ENCODE results near the gene BTBD1. TPM values are rescaled to one million over a fixed set of nuclear protein-coding genes. Genes with fewer than 3 reads are reported as not detected.

The BTBD1 gene
- total and polyA plus RNA-seq, 2 donors (not counting 3 experiments of a cell fraction or from before 2014, with no cell fraction given), result 30.8 to 58.0 TPM

- Histone ChIP-seq H4K20me1 (replicated peaks; ENCODE audit: control insufficient read depth, extremely low read depth, insufficient read depth, low read length) (no peaks in the 10 kb centered on the region), H3K9me3 (replicated peaks; ENCODE audit: control insufficient read depth, insufficient read depth, low read length) (no peaks in the 10 kb centered on the region), H3K36me3 (ENCODE audit: control insufficient read depth in 2 of 2, extremely low read depth in 1 of 2, insufficient read depth in 2 of 2, low read length in 2 of 2) (peaks cover 6 to 7% of the 10 kb centered on the region in 2 experiments), H3K79me2 (ENCODE audit: control insufficient read depth, insufficient read depth, low read length) (peaks cover 11% of the 10 kb centered on the region), H3K4me2 (ENCODE audit: insufficient read depth, low read length) (peak overlapping the region; percentile 49), H3K4me1 (ENCODE audit: control insufficient read depth, extremely low read depth, insufficient read depth, low read length) (peaks cover 19% of the 10 kb centered on the region), H3K27me3 (ENCODE audit: control insufficient read depth in 2 of 2, insufficient read depth in 2 of 2, low read length in 2 of 2) (no peaks in the 10 kb centered on the region), H3K9me1 (replicated peaks; ENCODE audit: control insufficient read depth, extremely low read depth, insufficient read depth, low read length) (no peaks in the 10 kb centered on the region), H2AFZ (ENCODE audit: low read depth, low read length) (peak overlapping the region; percentile 83), H3K4me3 (replicated peaks in 1 of 3; ENCODE audit: insufficient read depth in 1 of 3, low read depth in 1 of 3, low read length in 3 of 3) (peak overlapping the region in 2 of 3 experiments; percentile 87 to 100), H3K27ac (ENCODE audit: insufficient read depth, low read depth, low read length) (peak overlapping the region; percentile 64), H3K9ac (replicated peaks; ENCODE audit: extremely low read depth, insufficient read depth, low read length) (peak overlapping the region; percentile 66)
- intact Hi-C loops (cut with micrococcal nuclease) (loop anchor here (5.0 to 10.0 kb wide), 3 partner anchors 270 to 553 kb away; partner anchors contain the start of genes BNC1 and RPS17), dilution Hi-C loops (cut with MboI; ENCODE audit: extremely low pct_ligation_motif_present, low sequenced_read_pairs) (no loop called here)
- POLR2A ChIA-PET, result interaction anchor here (1.1 kb wide), 2 partner anchors 26 to 97 kb away, joined by 3 to 4 read pairs; partner anchors contain the start of gene RAMAC
- no TSS peak for BruUV-seq (replicated peaks)
- CTCF ChIA-PET, result interaction anchor here (1.2 to 3.5 kb wide), 21 partner anchors 10 to 481 kb away, joined by 3 to 22 read pairs (median 6); partner anchors contain the start of genes BTBD1, HDGFL3, RAMAC and TM6SF1
- no peak for TF ChIP-seq MAX (IDR thresholded peaks at IDR 0.05; ENCODE audit: insufficient read depth, insufficient read length)
- no peak for TF ChIP-seq CTCF (IDR thresholded peaks at IDR 0.05; ENCODE audit: extremely low read depth in 1 of 2, insufficient read depth in 1 of 2, low read depth in 1 of 2, low read length in 2 of 2)
- no peak for TF ChIP-seq MYC (IDR thresholded peaks at IDR 0.05; ENCODE audit: low read depth, low read length)
- TF ChIP-seq FOS (IDR thresholded peaks at IDR 0.05; ENCODE audit: borderline replicate concordance, insufficient read depth, low read length), result no peak
- TF ChIP-seq EZH2 (IDR thresholded peaks at IDR 0.05; ENCODE audit: borderline replicate concordance, low read depth, low read length, severe bottlenecking), result no peak
- TF ChIP-seq JUN (IDR thresholded peaks at IDR 0.05; ENCODE audit: borderline replicate concordance, insufficient read depth, insufficient read length, low read depth), result no peak
- no peak for TF ChIP-seq POLR2A (IDR thresholded peaks at IDR 0.05; ENCODE audit: low read depth, low read length)
- TF ChIP-seq POLR2AphosphoS5 (IDR thresholded peaks at IDR 0.05; ENCODE audit: insufficient read depth, low read depth, low read length), result no peak
- no peak for TF ChIP-seq GATA2 (IDR thresholded peaks at IDR 0.05; ENCODE audit: insufficient read depth, insufficient read length, low read depth, low read length)
- DNase-seq (ENCODE audit: low read depth, low spot score) (no peak), FAIRE-seq (no peak)
Observed at GRCh38 chr15:83012076-83012426, 55.0 kb downstream of the BTBD1 start.
